Activated CD4-positive, alpha-beta T cell treated with anti-CD3 and anti-CD28 coated beads, Interleukin-2, amount 50 U/mL, for 4 hours (primary cell): Measurements from ENCODE around the gene MSH3.
"Not testable (repeated sequence)": the region's sequence is repeated elsewhere in the genome, so short reads cannot be mapped to it uniquely, and the experiment has no call there.

ENCODE experiments used
- DNase-seq, 2 experiments: peaks; one replicate each; pipeline ENCODE4 v3.0.0-alpha.2; 2020

The MSH3 gene

DNA sequence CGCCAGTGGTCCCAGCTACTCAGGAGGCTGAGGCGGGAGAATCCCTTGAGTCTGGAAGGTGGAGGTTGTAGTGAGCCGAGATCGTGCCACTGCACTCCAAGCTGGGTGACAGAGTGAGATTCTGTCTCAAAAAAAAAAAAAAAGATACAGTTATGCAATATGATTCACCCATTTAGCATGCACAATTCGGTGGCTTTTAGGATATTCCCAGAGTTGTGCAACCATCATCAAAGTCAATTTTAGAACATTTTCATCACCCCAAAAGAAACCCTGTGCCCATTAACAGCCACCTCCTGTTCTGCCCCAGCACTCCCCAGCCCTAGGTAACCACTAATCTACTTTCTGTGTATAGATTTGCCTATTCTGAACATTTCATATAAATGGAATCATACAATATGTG is 4.7 kb downstream of the MSH3 start:
- DNase-seq = no peak

DNA sequence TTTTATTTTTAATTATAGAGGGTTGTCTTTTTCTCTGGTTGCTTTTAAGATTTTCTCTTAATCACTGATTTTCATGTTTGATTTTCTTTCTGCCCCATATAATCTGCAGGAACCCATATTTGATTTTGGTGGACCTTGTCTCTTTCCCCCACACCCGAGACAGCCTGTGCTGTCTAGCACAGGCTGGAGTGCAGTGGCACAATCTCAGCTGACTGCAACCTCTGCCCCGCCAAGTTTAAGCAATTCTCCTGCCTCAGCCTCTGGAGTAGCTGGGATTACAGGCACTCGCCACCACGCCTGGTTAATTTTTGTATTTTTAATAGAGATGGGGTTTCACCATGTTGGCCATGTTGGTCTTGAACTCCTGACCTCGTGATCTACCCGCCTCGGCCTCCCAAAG is 6.2 kb downstream of the MSH3 start:
- DNase-seq = not testable (repeated sequence)

DNA sequence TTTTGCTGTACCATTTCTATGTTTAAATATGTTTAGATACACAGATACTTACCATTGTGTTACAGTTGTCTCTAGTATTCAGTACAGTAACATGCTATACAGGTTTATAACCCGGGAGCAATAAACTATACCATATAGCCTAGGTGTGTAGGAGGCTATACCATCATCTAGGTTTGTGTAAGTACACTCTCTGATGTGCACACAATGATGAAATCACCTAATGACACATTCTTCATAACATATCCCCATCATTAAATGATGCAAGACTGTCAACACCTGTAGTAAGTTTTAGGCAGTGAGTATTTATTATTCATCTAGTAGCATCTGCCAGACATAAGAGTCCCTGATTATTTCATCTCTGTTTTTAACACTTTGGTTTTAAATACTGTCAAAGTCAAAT is 7.7 kb downstream of the MSH3 start:
- DNase-seq = no peak

DNA sequence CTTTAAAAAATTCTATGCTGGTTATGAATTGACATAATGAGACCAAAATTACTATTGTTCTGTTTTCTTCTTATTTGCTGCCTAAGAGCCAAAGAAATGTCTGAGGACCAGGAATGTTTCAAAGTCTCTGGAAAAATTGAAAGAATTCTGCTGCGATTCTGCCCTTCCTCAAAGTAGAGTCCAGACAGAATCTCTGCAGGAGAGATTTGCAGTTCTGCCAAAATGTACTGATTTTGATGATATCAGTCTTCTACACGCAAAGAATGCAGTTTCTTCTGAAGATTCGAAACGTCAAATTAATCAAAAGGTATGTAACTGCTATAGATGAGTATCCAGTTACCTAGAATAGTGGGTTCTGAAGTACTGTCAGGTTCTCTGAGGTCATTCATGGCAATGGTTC is 10.6 kb downstream of the MSH3 start:
- no peak for DNase-seq

DNA sequence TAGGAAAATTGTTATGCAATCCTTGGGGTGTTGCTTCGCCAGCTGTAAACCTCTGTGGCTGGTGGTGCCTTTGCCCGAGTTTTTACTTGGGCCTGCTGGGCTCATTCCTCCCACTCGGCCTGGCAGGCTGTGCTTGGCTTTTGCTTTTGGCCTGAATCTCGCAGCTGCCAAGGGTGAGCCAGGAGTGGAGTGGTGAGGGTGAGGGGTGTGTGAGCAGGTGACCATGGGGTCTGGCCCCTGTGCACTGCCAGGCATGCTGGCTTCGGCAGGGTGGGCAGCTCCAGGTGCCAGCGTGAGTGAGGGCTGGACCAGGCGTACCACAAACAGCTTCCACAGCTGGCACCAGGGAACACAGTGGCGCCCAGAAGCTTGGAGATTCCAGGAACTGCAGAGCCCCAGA is 12.9 kb downstream of the MSH3 start:
- DNase-seq = no peak

DNA sequence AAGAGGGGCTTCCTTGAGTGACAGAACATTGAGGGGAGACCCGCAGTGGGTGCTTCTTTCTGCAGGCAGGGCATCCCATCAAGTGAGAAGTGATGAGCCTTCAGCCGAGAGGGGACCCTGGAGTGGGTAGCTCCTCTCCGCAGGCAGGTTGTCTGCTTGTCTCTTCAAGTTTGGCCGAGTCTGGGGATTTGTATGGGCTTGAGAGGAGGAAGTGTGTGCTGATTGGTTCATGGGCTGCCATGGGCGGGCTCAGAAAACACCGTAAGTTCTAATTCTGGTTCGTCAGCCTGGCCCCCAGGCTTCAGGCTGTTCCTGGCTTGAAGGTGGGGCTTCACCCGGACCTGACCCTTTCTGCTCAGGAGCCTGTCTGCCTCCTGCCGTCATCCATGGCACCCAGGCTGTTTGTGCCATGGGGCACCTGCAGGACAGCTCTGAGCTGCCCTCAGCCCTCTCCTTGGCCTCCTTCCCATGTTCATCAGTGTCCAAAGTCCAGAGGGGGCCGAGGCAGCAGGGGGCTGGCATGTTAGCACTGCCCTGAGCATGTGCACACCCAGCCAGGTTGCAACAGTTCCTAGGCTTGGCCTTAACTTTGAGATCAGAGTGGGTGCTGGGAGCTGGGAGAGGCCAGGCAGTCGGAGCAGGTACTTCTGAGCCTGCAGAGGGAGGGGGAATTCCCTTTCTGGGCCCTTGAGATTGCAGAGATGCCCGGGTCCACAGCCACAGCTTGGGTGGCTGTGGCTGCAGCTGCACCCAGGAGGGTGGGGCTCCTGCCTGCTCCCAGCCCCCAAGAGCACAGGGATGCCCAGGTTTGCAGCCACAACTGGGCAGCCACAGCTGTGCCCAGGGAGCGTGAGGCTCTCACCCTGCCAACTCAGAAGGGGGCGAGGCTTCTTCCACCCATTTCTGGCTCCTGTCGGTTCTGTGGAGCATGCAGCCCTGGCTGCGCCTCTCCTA is 13.8 kb downstream of the MSH3 start:
- no peak for DNase-seq

DNA sequence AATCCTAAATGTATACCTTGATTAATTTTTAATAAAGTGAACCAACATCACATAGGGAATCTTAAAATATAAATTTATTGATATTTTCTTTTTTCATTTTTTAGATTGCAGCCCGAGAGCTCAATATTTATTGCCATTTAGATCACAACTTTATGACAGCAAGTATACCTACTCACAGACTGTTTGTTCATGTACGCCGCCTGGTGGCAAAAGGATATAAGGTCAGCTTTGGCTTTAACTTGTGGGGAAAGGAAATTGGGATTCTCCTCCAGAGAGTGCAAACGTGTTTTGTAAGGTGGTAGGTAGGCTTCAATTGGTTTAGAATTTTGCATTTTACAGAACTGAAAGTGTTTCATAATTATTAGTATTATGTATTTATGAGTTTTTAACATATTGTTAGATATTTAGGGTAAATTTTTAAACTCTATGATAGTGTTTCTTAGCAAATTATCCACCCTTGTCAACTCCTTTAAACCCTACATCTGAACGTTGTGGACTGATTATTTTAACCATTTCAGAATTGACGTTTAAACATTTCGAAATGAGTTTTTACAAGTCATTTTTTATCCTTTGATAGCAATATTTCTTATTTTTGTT is 17.8 kb downstream of the MSH3 start:
- peak; percentile 53 to 61 for DNase-seq

DNA sequence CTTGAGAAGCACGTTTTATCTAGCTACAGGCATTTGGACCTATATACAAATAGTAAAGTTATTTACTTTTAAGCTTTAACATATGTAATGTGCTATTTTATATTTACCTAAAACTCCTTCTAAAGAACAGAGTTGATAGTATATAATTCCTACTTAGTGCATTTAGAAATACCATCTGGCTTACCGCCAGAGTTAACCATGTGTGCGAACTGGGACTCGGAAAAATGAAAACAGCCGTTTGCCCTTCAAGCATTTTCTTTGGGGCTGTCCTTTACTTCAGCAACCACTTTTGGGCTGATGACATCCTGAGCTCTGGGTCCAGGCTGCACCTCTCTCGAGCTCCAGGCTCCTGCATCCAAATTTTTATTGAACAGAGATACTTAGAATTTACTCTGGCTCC is 22.3 kb downstream of the MSH3 start:
- no peak for DNase-seq

DNA sequence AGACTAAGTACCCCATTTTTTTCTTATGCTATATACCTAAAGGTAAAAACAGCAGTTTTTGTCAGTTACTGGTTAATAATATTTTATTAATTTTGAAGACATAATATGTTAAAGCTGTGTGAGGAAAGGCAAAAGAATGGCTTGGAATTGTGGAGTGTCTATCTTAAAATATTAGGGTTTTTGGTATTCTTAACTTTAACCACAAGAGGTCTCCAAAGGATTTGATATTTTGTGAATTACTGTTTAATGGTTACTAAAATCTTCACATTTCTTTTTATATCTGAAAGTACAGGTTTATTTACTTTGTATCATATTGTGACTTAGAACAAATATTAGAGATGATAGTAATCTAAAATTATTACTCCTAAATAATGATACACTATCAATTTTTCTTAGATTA is 32.3 kb downstream of the MSH3 start:
- DNase-seq = no peak

DNA sequence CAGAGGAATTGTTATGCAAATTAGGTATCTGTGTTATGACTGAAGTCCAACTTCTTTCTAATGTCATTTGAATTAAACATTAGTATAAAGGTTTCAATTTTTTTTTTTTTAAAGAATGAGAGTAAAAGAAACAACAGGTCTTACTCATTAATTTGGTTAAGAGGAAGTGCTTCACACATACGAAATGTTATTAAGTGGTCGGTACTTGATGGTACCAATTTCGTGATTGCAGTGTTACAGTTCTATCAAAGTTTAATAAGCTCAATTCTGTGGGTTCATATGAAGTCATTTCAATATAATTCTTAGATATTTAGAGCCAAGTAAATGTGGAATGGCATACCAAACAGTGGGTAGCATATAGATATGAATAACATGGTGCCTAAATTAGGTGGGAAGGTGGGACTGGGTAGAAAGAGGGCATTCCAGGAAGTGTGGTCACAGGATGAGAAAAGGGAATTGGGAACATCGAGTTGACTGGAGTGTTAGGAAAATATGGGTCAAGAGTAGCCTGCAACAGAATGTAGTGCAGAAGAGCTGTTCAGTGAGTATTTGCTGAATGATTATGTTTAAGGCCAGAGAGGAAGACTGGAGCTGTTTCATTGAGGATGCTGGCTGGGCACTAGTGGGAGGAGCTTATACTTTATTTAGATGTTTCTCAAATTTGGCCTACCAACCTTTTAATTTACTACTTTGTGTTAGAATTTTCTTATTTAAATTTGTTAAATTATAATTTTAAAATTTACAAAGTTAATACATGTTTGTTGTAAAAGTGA is 34.4 kb downstream of the MSH3 start:
- no peak for DNase-seq

DNA sequence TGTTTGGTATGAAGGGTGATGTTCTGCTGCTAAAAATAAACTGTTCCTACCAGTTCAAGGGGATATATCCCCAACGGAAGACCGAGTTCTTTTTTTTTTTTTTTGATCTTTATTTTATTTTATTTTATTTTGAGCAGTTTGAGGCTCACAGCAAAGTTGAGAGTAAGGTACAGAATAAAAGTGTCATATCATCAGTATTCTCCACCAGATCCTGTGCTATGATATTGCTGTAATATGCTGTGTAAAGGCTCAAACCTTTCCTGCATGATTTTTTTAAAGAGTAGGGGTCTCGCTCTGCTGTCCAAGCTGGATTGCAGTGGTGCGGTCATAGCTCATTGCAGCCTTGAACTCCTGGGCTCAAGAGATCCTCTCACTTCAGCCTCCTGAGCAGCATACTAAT is 35.2 kb downstream of the MSH3 start:
- no peak for DNase-seq

DNA sequence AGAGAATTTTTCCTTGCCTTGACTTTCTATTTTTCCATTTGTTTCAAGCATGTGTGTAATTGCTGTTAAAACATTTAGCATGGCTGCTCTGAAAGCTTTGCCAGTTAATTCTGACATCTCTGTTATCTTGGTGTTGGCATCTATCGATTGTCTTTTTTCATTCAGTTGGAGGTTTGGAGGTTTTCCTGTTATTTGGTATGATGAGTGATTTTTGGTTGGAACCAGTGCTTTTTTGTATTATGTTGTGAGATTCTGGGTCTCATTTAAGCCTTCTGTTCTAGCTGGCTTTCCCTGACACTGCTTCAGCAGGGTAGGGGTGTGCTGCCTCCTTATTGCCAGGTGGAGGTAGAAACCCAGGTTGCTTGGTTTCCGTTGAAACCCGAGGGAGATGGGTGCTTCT is 41.2 kb downstream of the MSH3 start:
- no peak for DNase-seq

DNA sequence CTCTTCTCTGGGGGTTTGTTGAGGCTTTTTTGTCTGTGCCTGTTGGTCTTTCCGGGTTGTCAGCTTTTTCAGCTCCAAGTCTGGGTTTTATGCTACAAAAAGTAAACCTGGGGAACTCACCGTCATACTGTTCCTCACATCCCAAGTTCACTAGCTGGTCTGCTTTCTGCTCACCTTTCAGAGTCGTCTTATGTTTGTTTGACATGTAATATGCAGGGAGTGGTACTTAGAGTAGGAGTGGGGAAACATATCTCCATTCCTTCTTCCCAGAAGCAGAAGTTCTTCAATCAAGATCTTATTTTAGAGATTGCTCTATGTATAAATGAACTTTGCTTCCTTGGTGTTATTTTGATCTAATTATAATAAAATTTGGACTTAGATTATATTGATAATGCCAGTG is 42.0 kb downstream of the MSH3 start:
- DNase-seq = no peak

DNA sequence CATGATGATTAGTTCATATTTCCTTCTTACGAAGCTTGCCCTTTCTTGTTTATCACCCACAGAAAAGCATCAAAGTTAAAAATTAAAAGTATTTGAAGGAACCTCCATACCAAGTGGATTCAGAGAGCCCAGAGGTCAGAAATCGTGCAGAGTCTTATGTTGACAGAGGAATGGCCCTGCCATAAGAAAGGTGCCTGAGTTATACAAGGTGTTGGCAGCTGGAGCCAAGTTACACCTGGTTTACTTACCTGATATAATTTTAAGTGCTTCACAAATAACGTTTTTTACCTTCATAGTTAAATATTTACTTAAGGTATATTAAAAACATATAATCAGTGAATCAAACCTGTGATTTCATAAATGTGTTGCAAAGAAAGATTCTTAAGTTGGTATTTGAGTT is 42.6 kb downstream of the MSH3 start:
- DNase-seq = no peak

DNA sequence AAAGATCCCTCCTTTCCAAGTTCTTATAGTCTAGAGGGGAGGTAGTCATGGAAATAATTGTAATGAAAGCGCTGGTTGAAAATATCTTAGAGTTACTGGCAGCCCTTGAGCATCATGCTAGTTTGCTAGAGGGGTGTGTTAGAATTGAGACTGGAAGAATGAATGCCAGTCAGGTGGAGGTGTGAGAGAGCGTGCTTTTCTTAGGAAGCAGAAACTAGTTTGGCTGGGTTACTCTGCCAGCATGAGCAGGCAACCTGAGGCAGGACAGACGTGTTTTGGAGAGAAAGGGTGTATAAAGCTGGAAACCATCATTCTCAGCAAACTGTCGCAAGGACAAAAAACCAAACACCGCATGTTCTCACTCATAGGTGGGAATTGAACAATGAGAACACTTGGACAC is 43.9 kb downstream of the MSH3 start:
- DNase-seq = no peak

DNA sequence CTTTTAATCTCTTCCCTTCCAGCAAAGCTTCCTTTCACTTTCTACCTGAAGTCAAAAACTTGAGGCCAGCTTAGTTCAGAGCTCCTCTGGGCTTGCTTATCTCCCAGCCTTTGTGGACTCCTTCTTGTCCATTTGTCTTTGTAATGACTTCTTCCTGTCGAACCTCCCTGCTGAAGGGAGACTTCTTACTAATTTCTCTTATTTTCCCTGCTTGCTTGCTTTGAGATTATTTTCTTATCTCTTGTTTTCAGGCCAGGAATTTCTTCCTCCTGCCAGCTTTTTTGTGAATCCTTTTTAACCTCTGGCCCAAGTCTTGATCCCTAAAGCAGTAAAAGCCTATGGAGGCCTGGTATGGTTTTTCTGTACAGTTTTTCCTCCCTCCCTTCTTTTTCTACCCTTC is 47.1 kb downstream of the MSH3 start:
- no peak for DNase-seq

DNA sequence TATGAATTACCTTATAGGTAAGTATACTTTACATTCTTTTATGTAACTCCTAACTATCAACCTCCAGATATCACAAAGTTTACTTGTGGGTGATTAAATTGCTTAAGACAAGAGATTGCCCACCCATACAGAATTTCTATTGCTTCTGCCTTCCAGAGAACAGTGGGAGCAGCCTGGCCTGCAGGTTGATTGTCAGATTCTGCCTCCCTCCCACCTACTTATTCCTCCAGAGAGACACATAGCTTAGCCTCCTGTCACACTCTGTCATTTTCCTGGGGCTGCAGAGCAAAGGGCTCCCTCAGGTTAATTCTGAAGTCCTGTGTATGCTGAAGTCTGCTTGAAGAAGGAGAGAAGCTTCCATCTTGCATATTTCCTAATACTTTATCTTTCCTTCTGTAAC is 48.8 kb downstream of the MSH3 start:
- DNase-seq = no peak

DNA sequence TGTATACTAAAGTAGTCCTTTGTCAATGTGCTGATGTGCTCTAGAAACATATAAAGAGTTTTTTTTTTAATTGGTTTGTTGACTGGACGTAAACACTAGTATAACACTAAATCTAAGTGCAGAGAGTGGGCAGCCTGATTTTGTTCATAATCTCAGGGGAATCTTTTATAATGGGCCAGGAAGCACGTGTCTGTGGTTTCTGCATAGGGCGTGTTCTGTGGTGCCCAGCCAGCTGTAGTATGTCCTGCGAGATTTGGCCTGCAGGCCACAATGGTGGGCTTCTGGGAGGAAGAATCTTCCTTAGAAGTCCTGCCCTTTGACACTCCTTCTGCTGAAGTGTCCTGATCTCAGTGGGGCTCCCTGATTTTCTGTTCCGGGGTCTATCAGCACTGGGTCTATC is 49.3 kb downstream of the MSH3 start:
- DNase-seq = no peak

DNA sequence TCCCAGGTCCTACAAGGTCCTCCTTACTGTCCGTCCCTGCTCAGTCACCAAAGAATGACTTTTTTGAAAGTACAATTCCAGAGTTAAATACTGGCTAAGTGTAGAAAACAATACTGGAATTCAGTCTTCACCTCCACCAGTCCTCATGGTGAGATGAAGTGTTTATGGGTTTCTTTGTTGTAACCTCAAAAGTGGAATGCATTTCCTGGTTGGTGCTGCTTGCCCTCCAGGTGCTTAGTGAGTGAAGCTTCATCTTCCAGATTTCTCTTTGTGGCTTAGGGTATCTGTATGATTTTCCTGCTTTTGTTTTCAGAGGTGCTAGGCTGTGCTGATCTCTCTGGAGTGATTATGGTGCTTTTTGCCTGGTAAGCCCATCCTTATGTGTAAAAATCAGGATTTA is 49.8 kb downstream of the MSH3 start:
- no peak for DNase-seq

DNA sequence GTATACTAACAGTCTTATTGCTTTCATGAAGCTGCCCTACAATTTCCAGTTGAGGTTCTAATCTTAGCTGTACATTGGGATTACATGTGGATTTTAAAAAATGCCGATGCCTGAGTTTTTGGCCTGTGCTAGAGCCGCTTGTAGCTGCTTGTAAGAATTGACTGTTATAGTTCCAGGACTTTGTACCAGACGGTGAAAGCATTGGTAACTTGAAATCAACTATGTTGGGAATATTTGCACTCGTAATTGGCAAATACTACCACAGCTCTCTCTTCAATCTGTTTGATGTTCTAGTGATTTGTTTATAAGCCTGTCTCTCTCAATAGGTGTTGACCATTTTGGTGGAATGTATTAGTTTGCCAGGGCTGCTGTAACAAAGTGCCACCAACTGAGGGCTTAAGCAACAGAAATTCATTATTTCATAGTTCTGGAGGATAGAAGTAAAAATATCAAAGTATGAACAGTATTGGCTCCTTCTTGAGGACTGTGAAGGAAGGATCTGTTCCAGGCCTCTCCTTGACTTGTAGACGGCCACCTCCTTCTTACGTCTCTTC is 50.8 kb downstream of the MSH3 start:
- no peak for DNase-seq

DNA sequence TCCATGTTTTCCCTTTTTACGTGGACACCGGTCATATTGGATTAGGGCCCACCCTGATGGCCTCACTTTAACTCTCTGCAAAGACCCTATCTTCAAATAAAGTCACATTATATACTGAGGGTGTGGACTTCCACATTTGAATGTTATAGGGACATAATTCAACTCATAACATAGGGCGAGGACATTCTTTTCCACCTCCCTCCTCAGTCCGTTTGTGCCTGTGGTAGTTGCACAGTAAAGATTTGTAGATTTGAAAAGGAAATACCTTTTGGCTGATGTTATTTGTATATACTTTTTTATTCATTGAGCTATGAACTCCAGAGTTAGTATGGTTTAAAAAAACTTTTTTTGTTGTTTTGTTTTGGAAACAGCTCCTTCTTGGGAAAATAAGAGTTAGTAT is 51.3 kb downstream of the MSH3 start:
- DNase-seq = no peak

DNA sequence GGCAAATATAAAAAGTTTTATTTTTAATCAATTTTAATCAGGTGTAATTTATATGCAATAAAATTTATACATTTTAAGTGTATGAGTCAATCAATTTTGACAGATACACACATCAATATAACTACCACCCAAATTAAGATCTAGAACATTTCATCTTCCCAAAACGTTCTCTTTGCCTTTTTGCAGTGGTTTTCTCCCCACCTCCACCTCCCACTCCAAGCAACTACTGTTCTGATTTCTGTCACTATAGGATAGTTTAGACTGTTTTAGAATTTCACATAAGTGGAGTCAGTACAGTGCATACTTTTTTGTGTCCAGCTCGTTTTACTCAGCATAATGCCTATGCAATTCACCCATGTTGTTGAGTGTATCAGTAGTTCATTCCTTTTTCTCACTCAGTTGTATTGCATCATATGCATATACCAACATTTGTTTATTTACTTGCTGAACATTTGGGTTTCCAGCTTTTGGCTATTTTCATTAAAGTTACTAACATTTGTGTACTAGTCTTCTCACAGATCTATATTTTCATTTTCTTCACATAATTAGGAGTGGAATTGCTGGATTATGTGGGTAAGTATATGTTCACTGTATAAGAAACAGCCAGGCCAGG is 52.5 kb downstream of the MSH3 start:
- no peak for DNase-seq

DNA sequence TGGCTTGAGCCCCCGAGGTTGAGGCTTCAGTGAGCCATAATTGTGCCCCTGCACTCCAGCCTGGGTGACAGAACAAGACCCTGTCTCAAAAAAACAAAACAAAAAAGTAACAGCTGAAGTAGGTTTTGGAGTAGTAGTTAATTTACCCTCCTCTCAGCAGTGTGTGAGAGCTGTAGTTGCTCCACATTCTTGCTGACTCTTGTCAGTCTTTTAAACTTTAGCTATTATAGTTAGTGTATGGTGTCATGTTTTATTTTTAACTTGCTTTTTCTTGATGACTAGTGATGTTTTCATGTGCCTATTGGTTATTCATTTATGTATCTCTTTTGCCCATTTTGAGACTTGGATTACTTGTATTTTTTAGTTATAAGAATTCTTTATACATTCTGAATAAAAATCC is 53.2 kb downstream of the MSH3 start:
- no peak for DNase-seq
